Heart left ventricle (tissue), 13 donors: Measurements from ENCODE around the gene SLA2.

Experiments used
- POLR2A ChIP-seq, 2 donors: fragments of 450-650 bp; IDR thresholded peaks; one replicate each; pipeline ENCODE4 v1.6.1; 2017; ENCODE audit warnings: antibody characterized with exemption in 2 of 2, mild to moderate bottlenecking in 2 of 2, moderate library complexity in 2 of 2
- TF ChIP-seq, protein P1 (sequence below), 12 donors: fragments of 200-600 bp; sonication (generic) in 4 of 12; IDR thresholded peaks; one replicate each; pipeline versions ENCODE4 v1.5.0 to v1.8.0; 2018 to 2022; ENCODE audit warnings: antibody characterized with exemption in 12 of 12, mild to moderate bottlenecking in 5 of 12
- donor health status: ischemic (EF 13 %, LVEDD 7.1; RV severe dilation, severe dysfunction).
- donor health status: DM: no; HTN: yes; CAD: no.
- donor health status: DM: no; HTN: no; CAD: no.
- donor health status: ischemic (EF 25% LVEDD 6.9; RV normal size, moderate dysfunction).
- donor health status: ischemic (EF 25% LVEDD 5.7; RV mildly dilated, moderate dysfunction).
- donor health status: ischemic (EF 35%, LVEDD 5.7; RV mildly dilated, moderate dysfunction).
- donor health status: nonischemic (EF 11% LVEDD 7.7; RV severe dilation, severe dysfunction).
- donor health status: DM: yes; HTN: yes; CAD: no.
- donor health status: PGD.
- donor health status: ischemic (EF 29% LVEDD 5.4; RV normal size, mild dysfunction).
- donor health status: nonischemic (EF 23%, LVEDD 6.1; RV moderate dilation, normal function).

DNA sequence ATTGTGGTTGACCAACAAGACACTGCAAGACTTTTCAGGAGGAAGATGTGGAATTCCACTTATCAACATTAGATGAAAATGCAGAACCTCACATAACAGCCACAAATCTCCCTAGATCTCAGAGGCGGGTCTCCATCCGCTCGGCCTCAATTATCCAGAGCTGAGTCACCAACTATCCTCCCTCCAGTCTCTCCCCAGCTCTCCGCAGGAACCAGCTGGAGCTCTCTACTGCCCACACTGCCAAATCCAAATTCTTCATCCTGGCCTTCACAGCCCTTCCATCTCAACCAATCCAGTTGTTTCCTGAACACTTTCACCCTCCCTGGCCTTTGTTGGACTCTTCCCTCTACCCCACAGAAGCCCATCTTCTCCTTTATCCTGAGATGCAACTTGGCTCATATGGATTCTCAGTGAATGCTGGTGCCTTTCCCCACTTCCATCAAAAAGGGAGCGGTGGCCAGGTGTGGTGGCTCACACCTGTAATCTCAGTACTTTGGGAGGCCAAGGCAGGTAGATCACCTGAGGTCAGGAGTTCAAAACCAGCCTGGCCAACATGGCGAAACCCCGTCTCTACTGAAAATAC is 76.1 kb downstream of the SLA2 start:
- TF ChIP-seq, protein P1, sequence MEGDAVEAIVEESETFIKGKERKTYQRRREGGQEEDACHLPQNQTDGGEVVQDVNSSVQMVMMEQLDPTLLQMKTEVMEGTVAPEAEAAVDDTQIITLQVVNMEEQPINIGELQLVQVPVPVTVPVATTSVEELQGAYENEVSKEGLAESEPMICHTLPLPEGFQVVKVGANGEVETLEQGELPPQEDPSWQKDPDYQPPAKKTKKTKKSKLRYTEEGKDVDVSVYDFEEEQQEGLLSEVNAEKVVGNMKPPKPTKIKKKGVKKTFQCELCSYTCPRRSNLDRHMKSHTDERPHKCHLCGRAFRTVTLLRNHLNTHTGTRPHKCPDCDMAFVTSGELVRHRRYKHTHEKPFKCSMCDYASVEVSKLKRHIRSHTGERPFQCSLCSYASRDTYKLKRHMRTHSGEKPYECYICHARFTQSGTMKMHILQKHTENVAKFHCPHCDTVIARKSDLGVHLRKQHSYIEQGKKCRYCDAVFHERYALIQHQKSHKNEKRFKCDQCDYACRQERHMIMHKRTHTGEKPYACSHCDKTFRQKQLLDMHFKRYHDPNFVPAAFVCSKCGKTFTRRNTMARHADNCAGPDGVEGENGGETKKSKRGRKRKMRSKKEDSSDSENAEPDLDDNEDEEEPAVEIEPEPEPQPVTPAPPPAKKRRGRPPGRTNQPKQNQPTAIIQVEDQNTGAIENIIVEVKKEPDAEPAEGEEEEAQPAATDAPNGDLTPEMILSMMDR (IDR thresholded peaks at IDR 0.05): no peak
- no peak for TF ChIP-seq POLR2A (IDR thresholded peaks at IDR 0.05)
